GM18861 (cell line): ENCODE results near the gene GRID1.

Experiments
- ATAC-seq: cut with Tn5 transposase; IDR thresholded peaks from one replicate; pipeline ENCODE4 v1.9.1; 2021; ENCODE audit not compliant: unreplicated experiment

The GRID1 gene

GRCh38 chr10:86295351-86295750 is 71.2 kb downstream of the GRID1 start:
- no peak for ATAC-seq

DNA sequence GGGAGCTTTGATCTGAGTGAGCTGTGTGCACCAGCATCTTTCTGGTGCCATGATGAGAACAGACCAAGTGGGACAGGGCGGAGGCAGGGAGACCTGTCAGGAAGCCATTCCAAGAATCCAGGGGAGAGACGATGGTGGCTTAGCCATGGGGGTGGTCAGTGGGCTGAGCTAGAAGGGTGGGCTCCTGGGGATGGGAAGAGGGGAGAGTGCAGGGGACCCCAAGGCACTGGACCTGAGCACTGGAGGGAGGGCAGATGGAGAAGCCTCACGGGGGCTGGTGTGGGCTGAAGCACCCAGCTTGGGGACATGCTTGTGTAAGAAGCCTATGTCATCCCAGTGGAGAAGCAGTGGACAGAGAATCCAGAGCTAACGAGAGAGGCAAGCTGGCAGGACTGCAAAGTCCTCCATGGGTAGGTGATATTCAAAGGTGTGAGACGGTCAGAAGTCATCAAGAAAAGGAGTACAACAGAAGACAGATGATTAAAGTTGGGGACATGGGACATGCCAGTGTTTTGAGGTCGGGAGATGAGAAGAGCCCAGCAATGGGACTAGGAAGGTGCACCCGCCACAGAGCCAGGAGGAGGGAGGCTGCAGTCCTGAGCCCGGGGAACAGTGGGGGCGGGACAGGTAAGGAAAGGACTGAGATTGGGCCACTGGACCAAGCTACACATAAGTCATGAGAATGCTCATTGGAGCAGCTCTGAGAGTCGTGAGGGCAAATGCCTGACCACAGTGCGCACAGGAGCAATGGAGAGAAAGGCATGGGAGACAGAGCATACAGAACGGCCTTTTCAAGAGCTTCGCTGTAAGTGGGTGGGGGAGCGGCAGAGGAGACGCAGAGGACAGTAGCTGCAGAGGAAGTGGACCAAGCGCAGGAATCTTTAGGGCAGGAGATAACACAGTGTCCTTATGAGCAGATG is 72.0 kb downstream of the GRID1 start:
- ATAC-seq, result no peak

- no peak for ATAC-seq
These were observed 73.2 kb downstream of the GRID1 start for GRCh38 chr10:86293396-86293791.

DNA sequence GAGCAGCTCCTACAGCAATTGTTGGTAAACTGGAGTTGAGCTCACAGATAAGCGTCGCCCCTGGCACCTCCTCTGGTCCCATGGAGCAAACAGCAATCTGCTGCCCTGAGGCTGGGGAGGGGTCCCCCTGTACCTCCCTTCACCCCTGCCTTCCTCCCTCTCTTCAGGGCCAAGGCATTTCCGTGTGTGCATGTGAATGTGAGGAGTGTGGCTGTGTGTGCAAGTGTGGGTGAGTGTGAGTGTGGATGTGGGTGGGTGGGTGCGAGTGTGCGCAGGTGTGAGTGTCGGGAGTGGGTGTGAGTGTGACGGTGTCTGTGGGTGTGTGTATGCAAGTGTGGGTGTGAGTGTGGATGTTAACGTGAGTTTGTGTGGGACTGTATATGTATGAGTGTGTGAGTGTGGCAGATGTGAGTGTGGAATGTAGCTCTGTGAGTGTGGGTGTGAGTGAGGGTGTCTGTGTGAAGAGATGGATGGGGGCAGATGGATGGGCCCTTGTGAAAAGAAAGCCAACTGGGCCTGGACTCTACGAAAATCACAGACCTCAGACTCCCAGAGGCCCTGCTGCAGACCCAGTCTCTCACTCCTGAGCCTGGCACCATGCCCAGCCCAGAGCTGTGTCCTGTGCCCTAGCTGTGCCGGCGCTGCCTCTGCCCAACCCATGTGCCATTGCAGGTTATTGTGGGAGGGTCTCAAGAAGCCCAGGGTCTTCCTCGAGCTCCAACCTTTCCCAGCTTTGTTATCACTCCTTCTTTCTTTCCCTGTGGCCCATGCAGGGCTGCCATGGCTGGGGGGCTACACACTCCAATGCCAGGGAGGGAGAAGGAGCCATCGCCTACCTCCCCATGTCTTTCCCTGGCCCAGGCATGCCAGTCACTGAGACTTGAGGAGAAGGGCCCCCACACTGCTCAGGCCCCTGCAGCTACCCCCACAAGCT is 73.9 kb downstream of the GRID1 start:
- ATAC-seq, result no peak

DNA sequence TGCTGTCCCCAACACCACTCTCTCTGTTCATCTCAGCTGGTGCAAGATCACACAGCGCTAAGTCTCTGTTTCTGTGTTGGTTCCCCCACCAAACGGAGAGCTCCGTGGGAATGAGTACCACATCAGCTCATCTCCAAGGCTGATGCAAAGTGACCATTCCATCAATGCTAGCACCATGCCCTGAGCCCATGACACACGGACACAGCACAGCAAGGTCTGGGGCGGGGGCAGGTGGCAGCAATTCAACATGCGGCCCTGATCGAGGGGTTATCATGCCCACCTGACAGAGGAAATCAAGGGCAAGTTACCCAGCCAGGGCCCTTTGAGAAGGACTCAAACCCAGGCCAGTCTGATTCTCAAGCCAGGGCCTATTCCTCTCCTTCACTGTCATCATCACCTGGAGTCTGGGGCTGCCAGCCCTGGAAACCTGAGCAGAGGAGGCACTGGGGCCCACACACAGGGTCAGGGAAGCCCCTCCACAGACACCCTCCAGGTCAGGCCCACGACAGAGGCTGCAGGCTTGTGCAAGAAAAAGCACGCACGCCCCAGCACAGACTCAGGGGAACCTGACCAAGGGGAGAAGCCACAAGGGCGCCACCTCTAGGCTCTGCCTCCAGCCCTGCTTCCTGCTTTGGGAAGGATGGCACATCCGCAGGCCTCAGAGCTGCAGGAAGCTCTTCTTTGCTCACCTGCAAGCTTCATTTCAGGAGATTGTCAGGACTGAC is 74.8 kb downstream of the GRID1 start:
- ATAC-seq, result no peak

GRCh38 chr10:86290933-86291615 is 75.5 kb downstream of the GRID1 start:
- ATAC-seq, result no peak

DNA sequence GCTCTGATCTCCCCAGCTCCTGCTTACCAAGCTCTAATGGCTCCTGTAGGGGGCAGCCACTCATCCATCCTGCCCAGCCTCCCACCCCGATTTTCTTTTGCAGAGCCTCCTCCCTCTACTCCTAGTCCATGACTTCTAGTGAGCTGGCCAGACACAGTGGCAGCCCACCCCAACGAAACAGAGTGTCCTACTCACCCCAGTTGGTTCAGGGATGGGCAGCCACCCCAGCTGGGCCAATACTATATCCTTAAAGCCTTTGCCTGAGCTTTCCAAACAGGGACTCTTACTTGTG is 77.1 kb downstream of the GRID1 start:
- no peak for ATAC-seq

- ATAC-seq, result no peak
These were observed 77.7 kb downstream of the GRID1 start for GRCh38 chr10:86288695-86289576.

GRCh38 chr10:86287966-86288579 is 78.5 kb downstream of the GRID1 start:
- no peak for ATAC-seq

DNA sequence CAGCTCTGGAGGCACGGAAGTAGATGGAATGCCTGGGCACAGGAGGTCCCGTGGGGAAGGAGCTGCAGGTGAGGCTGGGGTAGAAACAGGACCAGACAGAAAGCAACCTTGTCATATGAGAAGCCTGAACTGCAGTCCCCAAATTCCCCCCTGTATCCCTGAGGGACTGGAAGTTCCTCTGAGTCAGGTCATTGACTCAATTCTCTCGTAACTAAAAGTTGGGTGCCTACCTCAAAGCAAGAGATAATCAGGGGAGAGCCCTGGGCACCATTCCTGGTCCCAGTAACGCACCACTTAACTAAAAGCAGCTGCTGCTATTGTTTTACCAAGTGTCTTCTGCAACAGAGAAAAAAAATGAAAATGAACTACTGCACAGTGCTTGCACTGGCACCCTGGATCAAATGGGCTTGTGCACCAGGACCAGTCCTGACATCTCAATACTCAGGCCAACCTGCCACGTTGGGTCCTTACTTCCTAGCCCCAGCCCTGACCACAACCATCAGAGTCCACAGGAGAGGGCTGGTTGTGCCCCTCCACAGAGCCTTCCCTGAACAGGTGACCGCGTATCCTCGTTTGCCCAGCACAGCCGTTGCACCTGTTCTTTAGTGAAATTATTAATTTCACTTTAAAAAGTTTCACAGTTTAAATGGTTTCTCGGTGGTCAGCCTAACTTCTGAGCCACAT is 79.3 kb downstream of the GRID1 start:
- no peak for ATAC-seq

DNA sequence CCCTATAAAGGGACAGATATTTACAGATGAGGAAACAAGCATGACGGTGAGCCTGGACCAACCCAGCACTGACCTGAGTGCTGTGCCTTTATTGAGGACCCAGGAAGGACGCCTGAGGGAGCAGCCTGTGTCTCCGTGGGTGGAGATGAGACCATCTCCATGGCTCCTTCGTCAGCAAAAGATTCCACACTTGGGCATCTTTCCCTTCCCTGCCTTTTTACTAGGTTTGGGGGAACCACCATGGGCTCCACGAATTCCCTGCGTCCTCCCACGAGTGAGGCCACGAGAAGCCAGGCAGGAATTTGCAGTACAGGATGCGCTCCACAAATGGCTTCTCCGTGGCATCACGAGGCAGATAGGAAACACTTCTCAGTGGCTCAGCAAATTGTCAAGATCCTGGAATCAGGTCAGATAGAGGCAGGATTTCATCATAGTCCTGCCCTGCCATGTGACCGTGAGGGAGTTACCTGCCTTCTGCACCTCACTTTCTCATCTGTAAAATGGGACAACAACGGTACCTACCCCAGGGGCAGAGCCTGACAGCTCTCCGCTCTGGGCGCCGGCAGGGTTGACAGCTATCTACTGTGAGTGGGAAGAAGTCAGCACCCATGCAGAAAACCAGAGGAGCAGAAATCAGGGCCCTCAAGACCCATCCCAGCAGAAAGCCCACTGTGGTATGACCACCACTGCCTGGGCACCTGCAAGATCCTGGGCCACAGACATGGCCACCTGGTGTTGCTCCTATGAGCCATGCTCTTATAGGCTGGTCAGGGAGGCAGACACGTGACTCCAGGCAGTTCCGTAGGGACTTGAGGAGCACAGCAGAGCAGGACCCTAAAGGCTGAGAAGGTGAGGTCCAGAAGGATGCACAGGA is 80.1 kb downstream of the GRID1 start:
- ATAC-seq, result no peak

- ATAC-seq, result no peak
These were observed 81.3 kb downstream of the GRID1 start for GRCh38 chr10:86285136-86285790.

DNA sequence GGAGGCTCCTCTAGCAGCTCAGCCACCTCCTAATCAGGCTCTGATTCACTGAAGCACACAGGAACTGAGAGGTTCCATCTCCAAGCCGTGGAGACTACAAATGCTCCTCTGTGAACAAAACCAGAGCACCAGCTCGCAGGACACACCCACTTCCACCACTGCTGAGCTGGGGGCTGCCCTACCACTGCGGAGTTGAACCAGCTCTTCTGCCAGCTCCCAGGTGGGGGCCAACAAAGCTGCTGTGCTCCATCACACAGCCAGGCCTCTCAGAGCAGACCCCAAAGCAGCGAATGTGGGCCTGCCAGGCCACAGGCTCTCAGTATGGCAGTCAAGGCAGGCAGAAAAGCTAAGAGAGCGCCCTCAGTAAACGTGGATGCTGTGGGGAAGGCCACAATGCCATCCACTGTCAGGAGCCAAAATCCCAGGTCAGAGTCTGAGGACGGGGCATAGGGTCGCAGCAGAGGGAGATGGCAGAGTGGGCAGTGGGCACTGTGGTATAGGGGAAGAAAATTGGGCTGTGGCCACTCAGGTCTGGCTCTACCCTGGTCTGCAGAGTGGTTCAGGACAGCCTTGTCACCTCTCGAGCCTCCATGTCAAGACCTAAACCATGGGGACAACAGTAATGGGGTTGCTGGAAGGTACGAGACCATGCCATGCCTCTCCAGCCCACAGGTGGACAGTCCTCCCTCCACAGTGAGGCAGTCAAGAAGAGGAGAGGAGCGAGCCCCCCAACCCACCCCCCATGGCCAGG is 82.1 kb downstream of the GRID1 start:
- ATAC-seq, result no peak

DNA sequence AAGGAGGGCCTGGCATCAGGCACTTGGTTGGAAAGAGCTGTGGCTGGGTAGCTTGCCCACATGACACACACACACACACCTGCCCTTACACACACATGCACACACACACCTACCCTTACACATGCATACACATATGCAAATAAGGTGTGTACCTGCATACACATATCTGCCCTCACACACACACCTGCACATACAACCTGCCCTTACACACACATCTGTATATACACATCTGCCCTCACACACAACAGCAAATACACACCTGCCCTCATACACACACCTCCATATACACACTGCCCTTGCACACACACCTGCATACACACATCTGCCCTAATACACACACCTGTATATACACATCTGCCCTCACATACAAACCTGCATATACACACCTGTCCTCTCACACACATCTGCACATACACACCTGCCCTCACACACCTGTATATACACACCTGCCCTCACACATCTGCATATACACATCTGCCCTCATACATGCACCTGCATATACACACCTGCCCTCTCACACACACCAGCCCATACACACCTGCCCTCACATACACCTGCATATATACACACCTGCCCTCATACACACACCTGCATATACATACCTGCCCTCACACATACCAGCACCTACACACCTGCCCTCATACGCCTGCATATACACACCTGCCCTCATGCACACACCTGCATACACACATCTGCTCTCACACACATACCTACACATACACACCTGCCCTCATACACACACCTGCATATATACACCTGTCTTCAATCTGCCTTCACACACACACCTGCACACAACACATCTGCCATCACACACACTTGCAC is 82.9 kb downstream of the GRID1 start:
- no peak for ATAC-seq

DNA sequence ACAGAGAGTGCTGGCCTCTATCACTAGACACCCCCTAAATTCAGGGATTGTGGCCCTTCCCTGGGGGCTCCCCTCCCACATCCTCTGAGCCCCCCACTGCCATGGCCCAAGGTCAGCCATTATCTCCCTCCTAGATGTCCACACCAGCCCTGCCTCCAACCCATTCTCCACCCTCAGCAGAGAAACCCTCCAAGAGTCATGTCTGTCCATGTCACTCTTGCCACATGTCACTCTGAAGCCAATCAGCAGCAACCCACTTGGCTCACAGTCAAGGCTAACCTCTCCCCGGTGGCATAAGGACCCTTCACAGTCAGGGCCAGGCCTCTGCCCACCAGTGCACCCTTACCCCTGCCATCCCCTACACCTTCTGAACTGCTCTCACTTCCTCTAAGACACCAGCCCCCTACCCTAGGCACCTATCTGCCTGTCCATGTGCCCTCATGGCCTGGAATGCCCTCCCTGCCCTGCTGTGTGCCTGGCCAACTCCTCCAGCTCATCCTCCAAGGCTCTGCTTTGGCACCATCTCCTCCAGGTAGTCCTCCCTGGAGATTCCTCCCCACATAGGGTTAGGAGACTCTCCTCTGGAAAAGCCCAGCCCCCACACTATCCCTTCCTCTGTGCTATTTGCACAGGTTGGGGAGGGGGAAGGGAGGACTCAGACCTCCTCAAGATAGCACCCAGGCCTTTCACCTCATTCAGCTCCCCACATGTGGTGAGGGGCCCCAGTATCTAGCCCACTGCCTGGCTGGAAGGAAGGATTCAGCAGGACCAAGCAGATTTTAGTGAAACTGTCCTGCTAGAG is 83.7 kb downstream of the GRID1 start:
- ATAC-seq, result no peak
